HepG2 (cell line): Measurements from ENCODE around the gene ZBTB34. TPM values are rescaled to one million over a fixed set of nuclear protein-coding genes. Genes with fewer than 3 reads are reported as not detected.
A peak's percentile ranks its signal among the peaks of the same experiment; 100 is the strongest.

ENCODE experiments used
- ARID2 ChIP-seq: sonication (generic); formaldehyde crosslinking; IDR thresholded peaks from 2 replicates; pipeline ENCODE4 v1.8.1; 2022; ENCODE audit warnings: mild to moderate bottlenecking, missing genetic modification reagents, borderline replicate concordance
- BRD4 ChIP-seq: sonication (generic); formaldehyde crosslinking; IDR thresholded peaks from 2 replicates; pipeline ENCODE4 v1.4.0; 2020; ENCODE audit warnings: missing genetic modification reagents
- CHCHD3 ChIP-seq: sonication (generic); formaldehyde crosslinking; IDR thresholded peaks from 2 replicates; pipeline ENCODE4 v1.8.0; 2022; ENCODE audit warnings: mild to moderate bottlenecking, missing genetic modification reagents, moderate library complexity
- FIP1L1 ChIP-seq: fragments of 200-400 bp; formaldehyde crosslinking; IDR thresholded peaks from 2 replicates; pipeline ENCODE4 v1.6.1; 2018; ENCODE audit warnings: low read depth, mild to moderate bottlenecking, low read length, moderate library complexity, borderline replicate concordance; ENCODE audit not compliant: insufficient read depth
- FOSL1 ChIP-seq: sonication (generic); formaldehyde crosslinking; IDR thresholded peaks from 2 replicates; pipeline ENCODE4 v1.9.0; 2021; ENCODE audit warnings: missing genetic modification reagents, borderline replicate concordance
- HNRNPLL ChIP-seq: fragments of 200-400 bp; formaldehyde crosslinking; IDR thresholded peaks from 2 replicates; pipeline ENCODE4 v1.6.1; 2017; ENCODE audit warnings: mild to moderate bottlenecking, low read depth, low read length; ENCODE audit not compliant: poor library complexity, severe bottlenecking
- MLLT10 ChIP-seq: sonication (generic); formaldehyde crosslinking; IDR thresholded peaks from 2 replicates; pipeline ENCODE4 v1.4.0; 2020; ENCODE audit warnings: missing genetic modification reagents
- MTA3 ChIP-seq: sonication (generic); formaldehyde crosslinking; IDR thresholded peaks from 2 replicates; pipeline ENCODE4 v1.4.0; 2020; ENCODE audit warnings: missing genetic modification reagents
- MTF1 ChIP-seq: sonication (generic); formaldehyde crosslinking; IDR thresholded peaks from 2 replicates; pipeline ENCODE4 v1.5.0; 2020; ENCODE audit warnings: missing genetic modification reagents
- MXD4 ChIP-seq: IDR thresholded peaks from 2 replicates; pipeline ENCODE4 v1.6.1; 2016; ENCODE audit warnings: mild to moderate bottlenecking, missing biosample characterization, missing genetic modification reagents
- RERE ChIP-seq: IDR thresholded peaks from 2 replicates; pipeline ENCODE4 v1.6.1; 2016; ENCODE audit warnings: low read depth, missing genetic modification reagents, missing compliant biosample characterization
- RXRA ChIP-seq: sonication (generic); formaldehyde crosslinking; IDR thresholded peaks from 2 replicates; pipeline ENCODE4 v1.5.1; 2020; ENCODE audit warnings: missing genetic modification reagents
- SAP130 ChIP-seq: IDR thresholded peaks from 2 replicates; pipeline ENCODE4 v1.6.1; 2016; ENCODE audit warnings: low read depth
- SMAD1 ChIP-seq: sonication (generic); formaldehyde crosslinking; IDR thresholded peaks from 2 replicates; pipeline ENCODE4 v1.4.0; 2020; ENCODE audit warnings: missing genetic modification reagents, low read depth, mild to moderate bottlenecking, borderline replicate concordance
- ZBTB1 ChIP-seq: sonication (generic); formaldehyde crosslinking; IDR thresholded peaks from 2 replicates; pipeline ENCODE4 v1.4.0; 2020; ENCODE audit warnings: missing genetic modification reagents, borderline replicate concordance
- ZEB1 ChIP-seq: IDR thresholded peaks from 2 replicates; pipeline ENCODE4 v1.6.1; 2012; ENCODE audit warnings: mild to moderate bottlenecking, low read depth, inconsistent platforms; ENCODE audit not compliant: insufficient replicate concordance
- ZNF230 ChIP-seq: sonication (generic); formaldehyde crosslinking; IDR thresholded peaks from 2 replicates; pipeline ENCODE4 v1.4.0; 2020; ENCODE audit warnings: mild to moderate bottlenecking, missing genetic modification reagents
- ZNF331 ChIP-seq: sonication (generic); formaldehyde crosslinking; IDR thresholded peaks from 2 replicates; pipeline ENCODE4 v1.4.0; 2020; ENCODE audit warnings: missing genetic modification reagents
- ZNF333 ChIP-seq: sonication (generic); formaldehyde crosslinking; IDR thresholded peaks from 2 replicates; pipeline ENCODE4 v1.4.0; 2020; ENCODE audit warnings: mild to moderate bottlenecking, missing genetic modification reagents, borderline replicate concordance
- ZNF468 ChIP-seq: sonication (generic); formaldehyde crosslinking; IDR thresholded peaks from 2 replicates; pipeline ENCODE4 v1.8.0; 2022; ENCODE audit warnings: mild to moderate bottlenecking, moderate library complexity, missing genetic modification reagents
- ZNF570 ChIP-seq: sonication (generic); formaldehyde crosslinking; IDR thresholded peaks from 2 replicates; pipeline ENCODE4 v1.4.0; 2020; ENCODE audit warnings: mild to moderate bottlenecking, missing genetic modification reagents, borderline replicate concordance
- ZNF775 ChIP-seq: sonication (generic); formaldehyde crosslinking; IDR thresholded peaks from 2 replicates; pipeline ENCODE4 v1.4.0; 2020; ENCODE audit warnings: missing genetic modification reagents, mild to moderate bottlenecking, moderate library complexity, borderline replicate concordance
- polyA plus RNA-seq, 8 experiments: library from polyadenylated mRNA; depleted of rRNA in 3 of 8; stranded (reverse) in 7 of 8; unstranded in 1 of 8; fragments of >200 nt; fragmentation: Illumina TruSeq in 4 of 8; extraction: Trizol in 4 of 8; gene quantifications; 2 replicates each; pipeline versions ENCODE4 v1.2.1 to v1.2.3, GENCODE V29; 2011 to 2016; ENCODE audit warnings: low read depth in 4 of 8, missing spikeins in 1 of 8, mixed read lengths in 1 of 8; ENCODE audit not compliant: insufficient read depth in 1 of 8
- total RNA-seq, 5 experiments: library from RNA; depleted of rRNA; stranded (reverse); fragments of >200 nt; fragmentation: Illumina TruSeq; extraction: Trizol; gene quantifications; 2 replicates each; pipeline ENCODE4 v1.2.3, GENCODE V29; 2016; ENCODE audit warnings: low read depth in 1 of 5
- TF ChIP-seq, protein P1 (sequence below): sonication (generic); formaldehyde crosslinking; IDR thresholded peaks from 2 replicates; pipeline ENCODE4 v1.8.1; 2023; ENCODE audit warnings: mild to moderate bottlenecking, moderate library complexity, missing genetic modification reagents
- TF ChIP-seq, protein P2 (sequence below): sonication (generic); formaldehyde crosslinking; IDR thresholded peaks from 2 replicates; pipeline ENCODE4 v1.4.0; 2020; ENCODE audit warnings: missing genetic modification reagents

The ZBTB34 gene
- total and polyA plus RNA-seq, 2 of the 13 experiments (the other 11 are each of a cell fraction or from before 2014, with no cell fraction given) = 5.9 to 8.7 TPM

GRCh38 chr9:126914458-126915280 is 54.2 kb downstream of the ZBTB34 start, which contains the start of gene RALGPS1 (continued):
- TF ChIP-seq, protein P1, sequence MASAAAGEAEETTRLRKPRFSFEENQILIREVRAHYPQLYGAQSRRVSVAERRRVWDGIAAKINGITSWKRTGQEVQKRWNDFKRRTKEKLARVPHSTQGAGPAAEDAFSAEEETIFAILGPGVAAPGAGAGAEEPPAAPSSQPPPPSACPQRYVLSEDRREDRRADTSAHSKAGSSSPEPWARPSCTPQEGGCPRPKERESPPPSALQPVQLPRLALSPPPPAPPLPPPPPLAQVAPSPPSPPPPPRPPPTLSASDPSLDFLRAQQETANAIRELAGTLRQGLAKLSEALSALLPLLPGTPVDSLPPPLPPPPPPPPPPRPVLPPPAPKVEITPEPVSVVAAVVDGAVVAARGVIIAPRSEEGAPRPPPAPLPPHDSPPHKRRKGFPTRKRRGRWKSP (CRISPR knock-in tag) = no peak; the same call in 1 of the 2 replicates
- TF ChIP-seq RXRA (0 out of 2 replicates have a peak, but pooled peaks have one; percentile 38), CHCHD3 (CRISPR knock-in tag) (no peak), ZNF333 (CRISPR knock-in tag) (no peak), SAP130 (no peak), SMAD1 (no peak), MLLT10 (CRISPR knock-in tag) (no peak), ZNF331 (CRISPR knock-in tag) (no peak), ZNF230 (CRISPR knock-in tag) (no peak), ZBTB1 (CRISPR knock-in tag) (no peak), MXD4 (no peak), ZNF468 (CRISPR knock-in tag) (no peak), ARID2 (CRISPR knock-in tag) (no peak), BRD4 (CRISPR knock-in tag) (no peak), ZNF570 (CRISPR knock-in tag) (no peak), FIP1L1 (no peak), FOSL1 (CRISPR knock-in tag) (no peak), ZEB1 (peak; percentile 28), HNRNPLL (peak; percentile 88), RERE (CRISPR knock-in tag) (no peak), MTF1 (CRISPR knock-in tag) (no peak), MTA3 (CRISPR knock-in tag) (no peak), ZNF775 (CRISPR knock-in tag) (no peak)
- TF ChIP-seq, protein P2, sequence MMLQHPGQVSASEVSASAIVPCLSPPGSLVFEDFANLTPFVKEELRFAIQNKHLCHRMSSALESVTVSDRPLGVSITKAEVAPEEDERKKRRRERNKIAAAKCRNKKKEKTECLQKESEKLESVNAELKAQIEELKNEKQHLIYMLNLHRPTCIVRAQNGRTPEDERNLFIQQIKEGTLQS (CRISPR knock-in tag) = no peak
